GM12892 (cell line): ENCODE results near the gene RSPH1.

Source experiments
- POLR2A ChIP-seq: IDR thresholded peaks from 2 replicates; pipeline ENCODE4 v1.6.1; 2011; ENCODE audit warnings: low read depth, low read length, control low read depth
- POLR2AphosphoS5 ChIP-seq: IDR thresholded peaks from 2 replicates; pipeline ENCODE4 v1.6.1; 2011; ENCODE audit warnings: low read depth, low read length, control low read depth
- TAF1 ChIP-seq: IDR thresholded peaks from 2 replicates; pipeline ENCODE4 v1.6.1; 2011; ENCODE audit warnings: low read depth, mild to moderate bottlenecking, control low read depth, low read length, borderline replicate concordance

DNA sequence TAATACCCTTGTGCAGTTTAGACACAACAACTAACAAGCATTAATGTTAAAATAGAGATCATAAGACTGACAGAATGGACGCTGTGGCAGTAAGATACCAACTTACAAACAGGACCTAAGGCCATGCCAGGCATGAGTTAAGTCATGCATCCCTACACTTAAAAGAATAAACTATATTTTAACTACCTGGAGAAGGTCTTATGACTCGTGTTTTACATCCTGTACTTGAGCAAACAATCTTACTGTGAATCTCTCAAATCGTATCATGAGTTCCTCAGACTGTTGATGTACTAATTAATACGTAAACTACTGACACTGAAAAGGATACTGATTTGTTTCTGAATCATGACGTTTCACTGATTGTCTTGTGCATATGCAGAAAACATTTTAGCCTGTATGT is 2.0 kb upstream of the RSPH1 start:
- TF ChIP-seq TAF1 = no peak
- no peak for TF ChIP-seq POLR2A
- TF ChIP-seq POLR2AphosphoS5 = no peak
